ENCODE measurements around the gene CELA2A. TPM values are rescaled to one million over a fixed set of nuclear protein-coding genes. Genes with fewer than 3 reads are reported as not detected.

The CELA2A gene
- total and polyA plus RNA-seq, 2 donors (not counting 3 experiments of a cell fraction or from before 2014, with no cell fraction given), result not detected

GRCh38 chr1:15424146-15424667, 32.3 kb upstream of the CELA2A start:
- Histone ChIP-seq H3K27me3 (ENCODE audit: control insufficient read depth in 2 of 2, insufficient read depth in 2 of 2, low read length in 2 of 2) (no peaks in the 10 kb centered on the region), H3K27ac (ENCODE audit: insufficient read depth, low read depth, low read length) (no peak overlapping the region), H3K9ac (replicated peaks; ENCODE audit: extremely low read depth, insufficient read depth, low read length) (no peak overlapping the region), H3K4me1 (ENCODE audit: control insufficient read depth, extremely low read depth, insufficient read depth, low read length) (peaks cover 8% of the 10 kb centered on the region), H3K4me3 (replicated peaks in 1 of 3; ENCODE audit: insufficient read depth in 1 of 3, low read depth in 1 of 3, low read length in 3 of 3) (no peak overlapping the region), H3K9me3 (replicated peaks; ENCODE audit: control insufficient read depth, insufficient read depth, low read length) (no peaks in the 10 kb centered on the region), H3K36me3 (ENCODE audit: control insufficient read depth in 2 of 2, extremely low read depth in 1 of 2, insufficient read depth in 2 of 2, low read length in 2 of 2) (peaks cover 9 to 18% of the 10 kb centered on the region in 2 experiments), H3K4me2 (ENCODE audit: insufficient read depth, low read length) (no peak overlapping the region), H2AFZ (ENCODE audit: low read depth, low read length) (no peak overlapping the region), H3K9me1 (replicated peaks; ENCODE audit: control insufficient read depth, extremely low read depth, insufficient read depth, low read length) (no peaks in the 10 kb centered on the region), H3K79me2 (ENCODE audit: control insufficient read depth, insufficient read depth, low read length) (peaks cover 52% of the 10 kb centered on the region), H4K20me1 (replicated peaks; ENCODE audit: control insufficient read depth, extremely low read depth, insufficient read depth, low read length) (no peaks in the 10 kb centered on the region)
- FAIRE-seq (no peak), DNase-seq (ENCODE audit: low read depth, low spot score) (no peak)
- dilution Hi-C loops (cut with MboI; ENCODE audit: extremely low pct_ligation_motif_present, low sequenced_read_pairs), result no loop called here
- POLR2A ChIA-PET, result no interaction called here
- no TSS peak for BruUV-seq (replicated peaks)
- no peak for TF ChIP-seq FOS (IDR thresholded peaks at IDR 0.05; ENCODE audit: borderline replicate concordance, insufficient read depth, low read length)
- TF ChIP-seq MYC (IDR thresholded peaks at IDR 0.05; ENCODE audit: low read depth, low read length), result no peak
- intact Hi-C loops (cut with micrococcal nuclease), result no loop called here
- CTCF ChIA-PET, result interaction anchor here (1.3 to 13.1 kb wide), 2 partner anchors 96 to 100 kb away, joined by 4 to 332 read pairs; no protein-coding TSS in a partner anchor

DNA sequence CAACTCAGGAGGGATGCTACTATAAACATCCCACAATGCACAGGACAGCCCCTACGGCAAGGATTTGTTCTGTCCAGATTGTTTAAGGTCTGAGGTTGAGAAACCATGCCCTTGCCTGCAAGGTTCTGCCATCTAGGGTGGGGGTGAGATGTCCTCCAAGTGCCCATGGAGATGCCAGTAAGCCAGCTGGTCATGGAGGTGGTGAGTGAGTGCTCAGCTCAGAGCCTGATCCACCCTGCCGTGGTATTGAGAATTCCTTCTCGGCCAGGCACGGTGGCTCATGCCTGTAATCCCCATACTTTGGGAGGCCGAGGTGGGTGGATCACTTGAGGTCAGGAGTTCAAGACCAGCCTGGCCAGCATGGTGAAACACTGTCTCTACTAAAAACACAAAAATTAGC, 31.6 kb upstream of the CELA2A start:
- POLR2A ChIA-PET, result no interaction called here
- peaks cover 9 to 18% of the 10 kb centered on the region in 2 experiments for H3K36me3 ChIP-seq (ENCODE audit: control insufficient read depth in 2 of 2, extremely low read depth in 1 of 2, insufficient read depth in 2 of 2, low read length in 2 of 2)
- no peak for FAIRE-seq

More for the DNA sequence above, 31.6 kb upstream of the CELA2A start:
- dilution Hi-C loops (cut with MboI; ENCODE audit: extremely low pct_ligation_motif_present, low sequenced_read_pairs), result no loop called here
- no peaks in the 10 kb centered on the region for H3K9me1 ChIP-seq (replicated peaks; ENCODE audit: control insufficient read depth, extremely low read depth, insufficient read depth, low read length)
- no peaks in the 10 kb centered on the region for H4K20me1 ChIP-seq (replicated peaks; ENCODE audit: control insufficient read depth, extremely low read depth, insufficient read depth, low read length)
- no peak overlapping the region for H2AFZ ChIP-seq (ENCODE audit: low read depth, low read length)
- CTCF ChIA-PET, result interaction anchor here (1.0 to 13.1 kb wide), 4 partner anchors 93 to 101 kb away, joined by 3 to 332 read pairs (median 5); no protein-coding TSS in a partner anchor
- no peak overlapping the region for H3K9ac ChIP-seq (replicated peaks; ENCODE audit: extremely low read depth, insufficient read depth, low read length)
- no peak overlapping the region for H3K27ac ChIP-seq (ENCODE audit: insufficient read depth, low read depth, low read length)
- no peak for TF ChIP-seq JUN (IDR thresholded peaks at IDR 0.05; ENCODE audit: borderline replicate concordance, insufficient read depth, insufficient read length, low read depth)
- no peak for TF ChIP-seq EZH2 (IDR thresholded peaks at IDR 0.05; ENCODE audit: borderline replicate concordance, low read depth, low read length, severe bottlenecking)
- no peak for TF ChIP-seq MYC (IDR thresholded peaks at IDR 0.05; ENCODE audit: low read depth, low read length)
- no peak for TF ChIP-seq POLR2AphosphoS5 (IDR thresholded peaks at IDR 0.05; ENCODE audit: insufficient read depth, low read depth, low read length)
- TF ChIP-seq POLR2A (IDR thresholded peaks at IDR 0.05; ENCODE audit: low read depth, low read length), result no peak
- no peak for TF ChIP-seq FOS (IDR thresholded peaks at IDR 0.05; ENCODE audit: borderline replicate concordance, insufficient read depth, low read length)
- TF ChIP-seq CTCF (IDR thresholded peaks at IDR 0.05; ENCODE audit: extremely low read depth in 1 of 2, insufficient read depth in 1 of 2, low read depth in 1 of 2, low read length in 2 of 2), result no peak
- TF ChIP-seq MAX (IDR thresholded peaks at IDR 0.05; ENCODE audit: insufficient read depth, insufficient read length), result no peak
- no peak for TF ChIP-seq GATA2 (IDR thresholded peaks at IDR 0.05; ENCODE audit: insufficient read depth, insufficient read length, low read depth, low read length)
- no peak for DNase-seq (ENCODE audit: low read depth, low spot score)
- peaks cover 2% of the 10 kb centered on the region for H3K4me1 ChIP-seq (ENCODE audit: control insufficient read depth, extremely low read depth, insufficient read depth, low read length)
- H3K4me3 ChIP-seq (replicated peaks in 1 of 3; ENCODE audit: insufficient read depth in 1 of 3, low read depth in 1 of 3, low read length in 3 of 3), result no peak overlapping the region
- H3K79me2 ChIP-seq (ENCODE audit: control insufficient read depth, insufficient read depth, low read length), result peaks cover 44% of the 10 kb centered on the region
- no peak overlapping the region for H3K4me2 ChIP-seq (ENCODE audit: insufficient read depth, low read length)
- no peaks in the 10 kb centered on the region for H3K27me3 ChIP-seq (ENCODE audit: control insufficient read depth in 2 of 2, insufficient read depth in 2 of 2, low read length in 2 of 2)
- intact Hi-C loops (cut with micrococcal nuclease), result no loop called here
- BruUV-seq (replicated peaks), result no TSS peak
- no peaks in the 10 kb centered on the region for H3K9me3 ChIP-seq (replicated peaks; ENCODE audit: control insufficient read depth, insufficient read depth, low read length)

All from endothelial cell of umbilical vein (primary cell).